A172 (cell line): ENCODE data around the gene GNAI2. TPM values are rescaled to one million over a fixed set of nuclear protein-coding genes. Genes with fewer than 3 reads are reported as not detected.
"Not testable (repeated sequence)": the region's sequence is repeated elsewhere in the genome, so short reads cannot be mapped to it uniquely, and the experiment has no call there.

Experiments
- DNase-seq: peaks from one replicate; pipeline ENCODE4 v3.0.0-alpha.2; 2015; ENCODE audit warnings: low spot score
- total RNA-seq: library from RNA; depleted of rRNA; stranded (reverse); fragments of >200 nt; shearing (Covaris generic); gene quantifications from 2 replicates; pipeline ENCODE4 v1.2.3, GENCODE V29; 2014

The GNAI2 gene
- total RNA-seq, 1 experiment from 2014 or later, result 247 TPM

- DNase-seq, result no peak
Observed at GRCh38 chr3:50226888-50227389, 9.1 kb upstream of the GNAI2 start.

GRCh38 chr3:50227390-50228183, 8.4 kb upstream of the GNAI2 start:
- DNase-seq, result peak; percentile 82

DNA sequence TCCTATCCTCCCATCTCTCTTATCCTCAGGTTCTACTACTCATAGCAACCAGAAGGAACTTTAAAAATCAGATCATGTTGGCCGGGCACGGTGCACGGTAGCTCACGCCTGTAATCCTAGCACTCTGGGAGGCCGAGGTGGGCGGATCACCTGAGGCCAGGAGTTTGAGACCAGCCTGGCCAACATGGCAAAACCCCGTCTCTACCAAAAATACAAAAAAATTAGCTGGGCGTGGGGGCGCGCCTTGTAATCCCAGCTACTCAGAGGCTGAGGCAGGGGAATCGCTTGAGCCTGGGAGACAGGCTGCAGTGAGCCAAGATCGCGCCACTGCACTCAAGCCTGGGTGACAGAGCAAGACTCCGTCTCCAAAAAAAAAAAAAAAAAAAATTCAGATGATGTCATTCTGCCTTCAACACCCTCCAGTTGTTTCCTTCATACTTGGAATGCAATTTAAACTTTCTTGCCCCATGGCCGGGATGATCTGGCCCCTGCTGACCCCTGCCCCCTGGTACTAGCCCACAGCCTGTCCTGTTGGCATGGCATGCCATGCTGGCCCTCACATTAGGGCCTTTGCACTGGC, 7.7 kb upstream of the GNAI2 start:
- DNase-seq, result not testable (repeated sequence)

- no peak for DNase-seq
Observed at GRCh38 chr3:50229490-50229889, 6.5 kb upstream of the GNAI2 start.

GRCh38 chr3:50230104-50230793, 5.8 kb upstream of the GNAI2 start:
- DNase-seq, result no peak

DNA sequence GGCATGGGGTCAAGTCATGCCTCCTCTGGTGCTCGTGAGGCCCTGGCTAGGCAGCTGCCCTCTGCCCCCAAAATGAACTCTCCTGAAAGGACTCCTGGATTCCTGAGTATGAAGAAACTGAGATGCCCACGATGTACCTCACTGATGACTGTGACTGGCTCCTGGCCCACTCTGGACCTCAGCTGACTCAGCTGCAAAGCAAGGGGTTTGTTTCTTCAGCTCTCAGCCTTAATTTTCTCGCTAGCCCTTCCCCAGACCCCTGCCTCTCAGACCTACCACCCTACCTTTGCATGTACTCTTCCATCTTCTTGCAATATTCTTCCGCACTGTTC, 5.2 kb upstream of the GNAI2 start:
- DNase-seq, result no peak

DNA sequence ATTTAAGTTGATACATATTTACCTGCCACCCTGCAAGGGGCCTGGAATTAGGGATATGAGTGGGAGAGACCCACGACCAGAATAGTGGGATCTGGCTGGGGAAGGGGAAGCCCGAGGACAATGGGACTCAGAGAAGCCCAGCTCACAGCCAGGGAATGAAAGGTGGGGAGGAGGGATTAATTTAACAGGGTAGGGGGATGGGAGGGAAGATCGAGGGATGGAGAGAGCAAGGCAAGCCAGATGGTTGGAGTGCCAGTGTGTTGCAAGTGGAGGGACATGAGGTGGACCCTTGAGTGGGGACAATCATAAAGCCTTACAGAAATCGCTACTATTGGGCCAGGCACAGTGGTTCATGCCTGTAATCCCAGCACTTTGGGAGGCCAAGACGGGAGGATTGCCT, 4.4 kb upstream of the GNAI2 start:
- DNase-seq, result no peak

DNA sequence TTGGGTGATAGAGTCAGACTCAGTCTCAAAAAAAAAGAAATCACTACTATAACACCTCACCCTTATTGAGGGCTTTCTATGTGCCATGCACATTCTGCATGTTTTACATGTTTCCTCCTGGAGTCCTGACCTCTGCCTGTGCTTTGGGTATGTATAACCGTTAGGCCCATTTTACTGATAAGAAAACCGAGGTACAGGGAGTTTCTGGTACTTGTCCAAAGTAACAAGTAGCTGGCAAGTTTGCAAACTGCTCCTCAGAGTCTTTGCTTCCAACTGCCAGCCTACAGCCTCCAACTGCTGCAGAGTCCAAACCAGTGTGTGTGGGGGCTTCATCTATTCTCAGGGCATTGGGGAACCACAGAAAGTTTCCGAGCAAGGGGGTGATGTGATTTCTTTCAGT, 3.7 kb upstream of the GNAI2 start:
- no peak for DNase-seq

DNA sequence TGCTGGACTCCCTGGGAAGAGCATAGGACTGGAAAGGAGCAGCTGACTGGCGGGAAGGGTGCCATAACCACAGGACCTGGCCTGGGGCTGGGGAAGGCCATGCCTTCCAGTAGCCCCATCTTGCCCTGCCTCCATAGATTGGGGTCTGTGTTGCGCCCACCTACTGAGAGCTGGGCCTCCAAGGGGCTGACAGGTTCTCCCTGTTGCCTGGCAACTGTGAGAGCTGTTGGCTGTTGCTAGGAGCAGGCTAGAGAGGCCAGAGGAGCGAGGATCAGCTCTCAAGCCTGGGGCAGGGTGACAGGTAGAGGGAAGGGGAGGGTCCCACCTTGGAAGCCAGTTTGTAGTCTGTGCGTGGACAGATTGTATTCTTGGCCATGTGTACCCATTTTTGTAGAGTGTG, 2.8 kb upstream of the GNAI2 start:
- no peak for DNase-seq

- no peak for DNase-seq
Observed at GRCh38 chr3:50236484-50237132, 604 bp downstream of the GNAI2 start.

- no peak for DNase-seq
Observed at GRCh38 chr3:50237133-50237651, 1.2 kb downstream of the GNAI2 start.

DNA sequence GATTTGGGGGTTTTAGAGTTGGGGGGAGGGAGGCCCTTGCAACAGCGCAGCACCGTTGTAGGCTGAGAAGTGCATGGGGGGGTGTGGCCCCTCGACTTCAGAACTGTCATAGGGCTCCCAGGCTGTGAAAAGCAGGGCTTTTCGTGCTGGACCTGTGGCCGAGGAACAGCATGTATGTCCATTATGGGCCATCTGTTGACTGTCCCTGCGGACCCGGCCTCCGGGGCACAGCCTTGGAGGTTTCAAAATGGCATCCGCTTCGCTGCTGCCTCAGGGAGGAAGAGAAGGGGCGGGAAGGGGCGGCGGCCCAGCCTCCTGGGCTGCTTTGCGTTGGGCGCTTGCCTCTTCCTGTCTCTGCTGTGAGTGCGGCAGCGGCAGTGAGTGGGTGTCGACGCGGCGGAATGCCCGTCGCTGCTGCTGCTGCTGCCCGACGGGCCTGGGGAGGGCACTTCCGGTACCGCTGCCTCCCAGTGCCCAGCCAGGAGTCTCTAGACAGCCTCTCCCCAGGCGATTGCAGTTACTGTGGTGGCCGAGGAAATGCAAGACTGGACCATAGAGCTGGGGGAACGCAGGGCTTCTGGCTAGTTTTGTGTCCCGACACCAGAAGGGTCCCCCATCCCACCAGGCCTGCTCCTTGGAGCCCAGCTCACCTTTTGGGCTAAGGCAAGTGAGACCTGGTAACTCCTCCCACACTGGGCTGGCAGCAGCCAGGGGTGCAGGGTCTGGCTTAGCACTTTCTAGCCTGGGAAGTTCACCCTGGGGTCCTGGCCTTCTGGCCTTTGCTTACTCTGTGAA, 1.9 kb downstream of the GNAI2 start:
- peak; percentile 83 for DNase-seq

- DNase-seq, result peak; percentile 72
Observed at GRCh38 chr3:50238549-50239026, 2.6 kb downstream of the GNAI2 start.

DNA sequence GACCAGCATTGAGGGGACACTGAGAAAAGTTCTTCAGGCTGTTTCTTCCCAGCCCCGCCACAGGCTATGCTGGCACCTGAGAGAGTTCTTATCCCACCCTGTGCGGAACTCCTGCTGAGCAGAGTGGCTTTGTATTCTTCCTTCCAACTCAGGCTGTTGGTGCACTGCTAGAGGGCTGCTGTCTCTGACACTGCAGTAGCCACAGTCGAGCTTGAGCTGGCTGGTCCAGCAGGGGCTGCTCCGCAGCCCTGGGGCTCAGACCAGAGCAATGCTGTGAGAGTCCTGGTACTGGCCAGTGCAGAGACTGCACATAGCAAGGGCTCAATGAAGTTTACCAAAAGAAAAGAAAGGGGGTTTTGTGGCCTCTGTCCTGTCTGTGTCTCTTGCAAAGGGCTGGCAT, 3.6 kb downstream of the GNAI2 start:
- no peak for DNase-seq

GRCh38 chr3:50241163-50241562, 5.2 kb downstream of the GNAI2 start:
- DNase-seq, result no peak

- DNase-seq, result no peak
Observed at GRCh38 chr3:50241713-50242380, 5.8 kb downstream of the GNAI2 start.

GRCh38 chr3:50242381-50242770, 6.4 kb downstream of the GNAI2 start:
- no peak for DNase-seq

DNA sequence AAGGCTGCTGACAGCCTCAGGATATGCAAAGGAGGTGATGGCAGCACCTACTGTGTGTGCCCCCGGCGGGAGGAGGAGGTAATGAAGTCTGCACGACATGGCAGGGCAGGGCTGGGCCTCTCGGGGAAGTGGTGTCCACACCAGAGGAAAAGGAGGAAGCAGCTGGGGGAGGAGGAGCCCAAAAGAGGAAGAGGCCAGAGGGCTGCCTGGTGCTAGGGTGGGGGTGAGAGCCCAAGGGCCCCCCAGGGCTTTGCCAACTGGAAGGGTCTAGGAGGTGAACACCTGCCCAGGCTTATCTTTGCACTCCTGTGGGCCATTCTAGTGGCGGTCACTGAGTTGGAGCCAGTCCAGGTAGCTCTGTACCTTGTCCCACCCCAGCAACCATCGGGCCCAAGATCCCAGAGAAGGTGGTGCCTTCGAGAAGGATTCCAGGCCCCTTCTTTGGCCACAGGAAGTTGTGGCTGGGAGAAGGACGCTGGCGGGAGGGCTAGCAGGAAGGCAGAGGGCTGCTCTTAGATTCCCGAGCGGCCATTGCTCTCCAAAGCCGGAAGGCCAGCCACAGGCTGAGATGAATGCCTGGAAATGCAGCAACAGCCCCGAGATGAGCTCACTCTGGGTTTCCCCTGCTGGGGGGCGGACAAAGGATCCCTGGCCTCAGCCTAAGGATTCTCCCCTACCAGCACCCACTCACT, 7.0 kb downstream of the GNAI2 start:
- peak; percentile 64 for DNase-seq

- DNase-seq, result no peak
Observed at GRCh38 chr3:50243543-50243895, 7.5 kb downstream of the GNAI2 start.

- not testable (repeated sequence) for DNase-seq
Observed at GRCh38 chr3:50244813-50245212, 8.8 kb downstream of the GNAI2 start.
